Activated CD8-positive, alpha-beta T cell treated with anti-CD3 and anti-CD28 coated beads for 36 hours (primary cell): ENCODE measurements around the gene HGFAC. TPM values are rescaled to one million over a fixed set of nuclear protein-coding genes. Genes with fewer than 3 reads are reported as not detected.

Experiments
- ATAC-seq: fragments of 200-7000 bp; cut with Tn5 transposase; one replicate; pipeline ENCODE4 v1.10.0; 2021; ENCODE audit warnings: mild to moderate bottlenecking, moderate library complexity
- CTCF ChIA-PET: fragments of 350-600 bp; sonication (Branson Sonifier 250); formaldehyde crosslinking; loops from one replicate; lab custom pipeline; 2021; ENCODE audit warnings: antibody characterized with exemption; lab: Charles Lee
- POLR2A ChIA-PET: fragments of 350-600 bp; sonication (Branson Sonifier 250); formaldehyde crosslinking; loops from one replicate; lab custom pipeline; 2021; ENCODE audit warnings: antibody characterized with exemption; lab: Charles Lee
- DNase-seq: peaks from one replicate; pipeline ENCODE4 v3.0.0-alpha.2; 2020
- H3K27ac Mint-ChIP-seq: one replicate; pipeline ENCODE4 v1.8.0; 2021; ENCODE audit warnings: mild to moderate bottlenecking, mixed read lengths
- H3K27me3 Mint-ChIP-seq: one replicate; pipeline ENCODE4 v1.8.0; 2021; ENCODE audit warnings: mixed read lengths
- H3K36me3 Mint-ChIP-seq: one replicate; pipeline ENCODE4 v1.8.0; 2021; ENCODE audit warnings: low read depth, mixed read lengths
- H3K4me1 Mint-ChIP-seq: one replicate; pipeline ENCODE4 v1.8.0; 2021; ENCODE audit warnings: low read depth, mixed read lengths
- H3K4me3 Mint-ChIP-seq: one replicate; pipeline ENCODE4 v1.8.0; 2021; ENCODE audit warnings: mild to moderate bottlenecking, moderate library complexity, mixed read lengths
- H3K9me3 Mint-ChIP-seq: one replicate; pipeline ENCODE4 v1.8.0; 2021; ENCODE audit warnings: mixed read lengths
- CTCF ChIP-seq: fragments of 200-600 bp; IDR thresholded peaks from one replicate; pipeline ENCODE4 v1.8.0; 2022; ENCODE audit warnings: antibody characterized with exemption, mild to moderate bottlenecking
- intact Hi-C: fragments of 100-400 bp; cut with micrococcal nuclease; formaldehyde crosslinking; loops from one replicate; pipeline ENCODE4 v1.10.0; 2022
- total RNA-seq, 2 experiments: library from RNA; stranded (reverse); gene quantifications; one replicate each; pipeline ENCODE4 v1.2.3, GENCODE V29; 2021

Gene HGFAC
- total RNA-seq, 2 experiments from 2014 or later: not detected

- no peak for ATAC-seq
- Mint-ChIP-seq H3K9me3 (no peaks in the 10 kb centered on the region), H3K4me1 (no peaks in the 10 kb centered on the region), H3K27me3 (no peaks in the 10 kb centered on the region), H3K36me3 (no peaks in the 10 kb centered on the region), H3K4me3 (no peak overlapping the region), H3K27ac (no peak overlapping the region)
- DNase-seq: no peak
- intact Hi-C loops: loop anchor here (5.0 kb wide), 1 partner anchor 97 kb away; no protein-coding TSS in a partner anchor
- no peak for TF ChIP-seq CTCF
- CTCF ChIA-PET: interaction anchor here (0.9 to 3.5 kb wide), 6 partner anchors 10 to 337 kb away, joined by 4 to 35 read pairs (median 6); no protein-coding TSS in a partner anchor
- POLR2A ChIA-PET: interaction anchor here (0.7 kb wide), 1 partner anchor 37 kb away, joined by 3 read pairs; no protein-coding TSS in a partner anchor
Observed at GRCh38 chr4:3444351-3445110, 2.8 kb downstream of the HGFAC start.

- Mint-ChIP-seq H3K4me3 (no peak overlapping the region), H3K36me3 (no peaks in the 10 kb centered on the region), H3K27ac (no peak overlapping the region), H3K9me3 (no peaks in the 10 kb centered on the region), H3K4me1 (no peaks in the 10 kb centered on the region), H3K27me3 (no peaks in the 10 kb centered on the region)
- CTCF ChIA-PET: interaction anchor here (3.5 kb wide), 1 partner anchor 98 kb away, joined by 35 read pairs; no protein-coding TSS in a partner anchor
- DNase-seq (no peak), ATAC-seq (no peak)
- TF ChIP-seq CTCF: no peak
- intact Hi-C loops: no loop called here
- POLR2A ChIA-PET: interaction anchor here (0.7 kb wide), 1 partner anchor 36 kb away, joined by 3 read pairs; no protein-coding TSS in a partner anchor
Observed at GRCh38 chr4:3445111-3445820, 3.5 kb downstream of the HGFAC start.

GRCh38 chr4:3445829-3446545 lies 4.2 kb downstream of the HGFAC start:
- no peak overlapping the region for H3K27ac Mint-ChIP-seq
- no peaks in the 10 kb centered on the region for H3K9me3 Mint-ChIP-seq
- intact Hi-C loops: no loop called here
- ATAC-seq (no peak), DNase-seq (no peak)
- no peaks in the 10 kb centered on the region for H3K4me1 Mint-ChIP-seq
- H3K27me3 Mint-ChIP-seq: no peaks in the 10 kb centered on the region
- ChIA-PET CTCF (no interaction called here), POLR2A (no interaction called here)
- no peak overlapping the region for H3K4me3 Mint-ChIP-seq
- no peak for TF ChIP-seq CTCF
- H3K36me3 Mint-ChIP-seq: no peaks in the 10 kb centered on the region

- no peak overlapping the region for H3K27ac Mint-ChIP-seq
- ChIA-PET CTCF (interaction anchor here (0.9 kb wide), 1 partner anchor 34 kb away, joined by 3 read pairs; no protein-coding TSS in a partner anchor), POLR2A (no interaction called here)
- H3K4me1 Mint-ChIP-seq: no peaks in the 10 kb centered on the region
- no peak for ATAC-seq
- intact Hi-C loops: no loop called here
- H3K4me3 Mint-ChIP-seq: no peak overlapping the region
- no peaks in the 10 kb centered on the region for H3K36me3 Mint-ChIP-seq
- H3K27me3 Mint-ChIP-seq: no peaks in the 10 kb centered on the region
- DNase-seq: no peak
- TF ChIP-seq CTCF: no peak
- no peaks in the 10 kb centered on the region for H3K9me3 Mint-ChIP-seq
Observed at GRCh38 chr4:3446631-3447320, 5.0 kb downstream of the HGFAC start.
